GM12878 (cell line): Measurements from ENCODE around the gene TRAF7.

ENCODE experiments used
- FOXK2 ChIP-seq: fragments of 450-650 bp; IDR thresholded peaks from 2 replicates; pipeline ENCODE4 v1.6.1; 2017; ENCODE audit warnings: mild to moderate bottlenecking, moderate library complexity
- STAT1 ChIP-seq: fragments of 450-650 bp; conservative IDR thresholded peaks from 2 replicates; pipeline ENCODE4 v1.6.1; 2014; ENCODE audit warnings: antibody characterized with exemption, mild to moderate bottlenecking
- TF ChIP-seq, protein P1 (sequence below): fragments of 450-650 bp; IDR thresholded peaks from 2 replicates; pipeline ENCODE4 v1.6.1; 2017; ENCODE audit warnings: antibody characterized with exemption, mild to moderate bottlenecking, moderate library complexity

DNA sequence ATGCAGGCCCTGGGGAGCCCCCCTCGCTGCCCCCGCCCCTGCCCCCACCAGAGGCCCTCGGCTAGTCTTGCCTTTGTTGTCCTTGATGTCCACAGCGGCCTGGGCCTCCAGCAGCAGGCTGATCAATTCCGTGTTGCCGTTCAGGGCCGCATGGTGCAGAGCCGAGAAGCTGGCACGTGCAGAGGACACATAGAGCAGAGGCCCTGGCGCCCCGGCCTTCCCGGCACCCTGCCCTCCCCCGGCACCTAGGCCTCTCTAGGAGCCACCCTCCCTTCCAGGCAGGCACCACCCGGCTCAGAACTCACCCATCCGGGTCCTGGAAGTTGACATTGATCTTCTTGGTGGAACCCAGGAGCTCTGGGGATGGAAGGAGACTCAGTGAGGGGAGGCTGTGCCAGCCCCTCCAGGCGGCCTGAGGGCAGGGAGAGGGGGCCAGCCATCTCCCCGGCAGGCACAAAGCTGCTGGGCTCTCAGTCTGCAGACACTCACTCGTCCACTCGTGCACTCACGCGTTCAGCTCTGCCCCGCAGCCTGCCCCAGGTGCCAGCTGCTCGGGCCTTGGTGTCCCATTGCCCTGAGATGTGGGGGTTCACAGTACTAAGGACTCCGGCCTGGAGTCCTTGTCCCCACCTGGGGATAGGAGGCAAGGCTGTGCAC is 34.5 kb downstream of the TRAF7 start:
- TF ChIP-seq, protein P1, sequence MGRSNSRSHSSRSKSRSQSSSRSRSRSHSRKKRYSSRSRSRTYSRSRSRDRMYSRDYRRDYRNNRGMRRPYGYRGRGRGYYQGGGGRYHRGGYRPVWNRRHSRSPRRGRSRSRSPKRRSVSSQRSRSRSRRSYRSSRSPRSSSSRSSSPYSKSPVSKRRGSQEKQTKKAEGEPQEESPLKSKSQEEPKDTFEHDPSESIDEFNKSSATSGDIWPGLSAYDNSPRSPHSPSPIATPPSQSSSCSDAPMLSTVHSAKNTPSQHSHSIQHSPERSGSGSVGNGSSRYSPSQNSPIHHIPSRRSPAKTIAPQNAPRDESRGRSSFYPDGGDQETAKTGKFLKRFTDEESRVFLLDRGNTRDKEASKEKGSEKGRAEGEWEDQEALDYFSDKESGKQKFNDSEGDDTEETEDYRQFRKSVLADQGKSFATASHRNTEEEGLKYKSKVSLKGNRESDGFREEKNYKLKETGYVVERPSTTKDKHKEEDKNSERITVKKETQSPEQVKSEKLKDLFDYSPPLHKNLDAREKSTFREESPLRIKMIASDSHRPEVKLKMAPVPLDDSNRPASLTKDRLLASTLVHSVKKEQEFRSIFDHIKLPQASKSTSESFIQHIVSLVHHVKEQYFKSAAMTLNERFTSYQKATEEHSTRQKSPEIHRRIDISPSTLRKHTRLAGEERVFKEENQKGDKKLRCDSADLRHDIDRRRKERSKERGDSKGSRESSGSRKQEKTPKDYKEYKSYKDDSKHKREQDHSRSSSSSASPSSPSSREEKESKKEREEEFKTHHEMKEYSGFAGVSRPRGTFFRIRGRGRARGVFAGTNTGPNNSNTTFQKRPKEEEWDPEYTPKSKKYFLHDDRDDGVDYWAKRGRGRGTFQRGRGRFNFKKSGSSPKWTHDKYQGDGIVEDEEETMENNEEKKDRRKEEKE = no peak
- TF ChIP-seq STAT1 (no peak), FOXK2 (no peak)
